Activated naive CD8-positive, alpha-beta T cell (primary cell): ENCODE data around the gene MKRN2.
"Not testable (repeated sequence)": the region's sequence is repeated elsewhere in the genome, so short reads cannot be mapped to it uniquely, and the experiment has no call there.

Experiments used
- H3K27ac Mint-ChIP-seq: one replicate; pipeline ENCODE4 v1.8.0; 2021; ENCODE audit warnings: mixed read lengths
- H3K27me3 Mint-ChIP-seq: one replicate; pipeline ENCODE4 v1.8.0; 2021; ENCODE audit warnings: mixed read lengths
- H3K36me3 Mint-ChIP-seq: one replicate; pipeline ENCODE4 v1.8.0; 2021; ENCODE audit warnings: mixed read lengths
- H3K4me1 Mint-ChIP-seq: one replicate; pipeline ENCODE4 v1.8.0; 2021; ENCODE audit warnings: low read depth, mixed read lengths
- H3K4me3 Mint-ChIP-seq: one replicate; pipeline ENCODE4 v1.8.0; 2021; ENCODE audit warnings: mild to moderate bottlenecking, mixed read lengths
- H3K9me3 Mint-ChIP-seq: one replicate; pipeline ENCODE4 v1.8.0; 2021; ENCODE audit warnings: low read depth, mixed read lengths

MKRN2 gene

GRCh38 chr3:12620729-12621128 is 63.8 kb downstream of the MKRN2 start:
- peak overlapping the region; percentile 9 for H3K27ac Mint-ChIP-seq
- H3K36me3 Mint-ChIP-seq: peaks cover 4% of the 10 kb centered on the region
- H3K9me3 Mint-ChIP-seq: no peaks in the 10 kb centered on the region
- H3K4me3 Mint-ChIP-seq: no peak overlapping the region
- peaks cover 50% of the 10 kb centered on the region for H3K4me1 Mint-ChIP-seq
- H3K27me3 Mint-ChIP-seq: no peaks in the 10 kb centered on the region

- no peaks in the 10 kb centered on the region for H3K9me3 Mint-ChIP-seq
- H3K27ac Mint-ChIP-seq: peak overlapping the region; percentile 24
- peaks cover 54% of the 10 kb centered on the region for H3K4me1 Mint-ChIP-seq
- no peaks in the 10 kb centered on the region for H3K27me3 Mint-ChIP-seq
- no peak overlapping the region for H3K4me3 Mint-ChIP-seq
- peaks cover 2% of the 10 kb centered on the region for H3K36me3 Mint-ChIP-seq
Observed at GRCh38 chr3:12622335-12622734, 65.4 kb downstream of the MKRN2 start.

DNA sequence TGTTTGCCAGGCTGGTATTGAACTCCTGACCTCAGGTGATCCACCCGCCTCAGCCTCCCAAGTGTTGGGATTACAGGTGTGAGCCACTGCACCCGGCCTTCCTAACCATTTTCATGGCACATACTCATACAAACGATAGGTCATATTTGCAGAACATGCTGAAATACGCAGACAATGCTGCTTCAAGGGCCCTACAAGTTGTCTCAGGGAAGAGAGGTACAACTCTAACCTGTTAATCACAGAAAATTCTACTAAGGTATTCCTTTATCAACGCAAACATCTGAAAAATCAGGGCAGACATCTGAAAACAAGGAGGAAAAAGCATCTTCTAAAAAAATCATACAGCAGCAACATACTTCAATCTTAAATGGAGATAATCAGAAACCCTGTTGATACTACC is 67.2 kb downstream of the MKRN2 start:
- Mint-ChIP-seq H3K4me3 (no peak overlapping the region), H3K4me1 (peaks cover 61% of the 10 kb centered on the region), H3K27me3 (no peaks in the 10 kb centered on the region), H3K36me3 (peaks cover 2% of the 10 kb centered on the region), H3K9me3 (no peaks in the 10 kb centered on the region), H3K27ac (peak overlapping the region; percentile 37)

- H3K9me3 Mint-ChIP-seq, H3K27me3 Mint-ChIP-seq, H3K36me3 Mint-ChIP-seq, H3K4me3 Mint-ChIP-seq, H3K27ac Mint-ChIP-seq: not testable (repeated sequence)
- peaks cover 66% of the 10 kb centered on the region for H3K4me1 Mint-ChIP-seq
Observed at GRCh38 chr3:12624964-12625363, 68.1 kb downstream of the MKRN2 start.

DNA sequence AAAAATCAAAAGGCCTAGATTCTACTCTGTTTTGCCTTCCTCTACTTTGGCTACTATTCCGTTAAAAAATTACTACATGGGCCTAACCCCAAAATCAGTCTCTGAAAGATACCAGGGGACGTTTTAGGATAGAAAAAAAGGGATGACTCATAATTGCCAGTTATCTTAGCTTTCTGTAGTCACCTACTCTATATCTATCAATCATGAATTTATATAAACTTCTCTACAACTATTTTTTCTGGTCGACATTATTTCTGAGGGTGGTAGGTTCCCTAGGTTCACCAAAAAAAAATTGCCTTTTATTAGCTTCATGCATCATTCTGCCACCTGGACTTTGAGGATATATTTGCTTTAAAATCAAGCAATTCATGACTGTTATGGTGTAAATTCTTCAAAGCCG is 70.5 kb downstream of the MKRN2 start:
- Mint-ChIP-seq H3K4me1 (peaks cover 62% of the 10 kb centered on the region), H3K4me3 (peak overlapping the region; percentile 18), H3K9me3 (no peaks in the 10 kb centered on the region), H3K27ac (no peak overlapping the region), H3K36me3 (peaks cover 4% of the 10 kb centered on the region), H3K27me3 (no peaks in the 10 kb centered on the region)

DNA sequence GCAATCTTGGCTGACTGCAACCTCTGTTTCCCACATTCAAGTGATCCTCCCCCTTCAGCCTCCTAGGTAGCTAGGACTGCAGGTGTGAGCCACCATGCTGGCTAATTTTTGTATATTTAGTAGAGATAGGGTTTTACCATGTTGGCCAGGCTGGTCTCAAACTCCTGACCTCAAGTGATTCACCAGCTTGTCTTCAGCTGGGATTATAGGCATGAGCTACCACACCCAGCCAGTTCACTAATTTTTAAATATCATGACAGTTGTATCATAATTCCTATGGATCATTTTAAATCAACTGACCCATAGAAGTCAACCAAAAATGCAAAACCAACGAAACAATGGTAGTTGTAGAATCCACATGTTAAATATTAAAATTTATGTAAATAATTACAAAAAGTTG is 71.9 kb downstream of the MKRN2 start:
- Mint-ChIP-seq H3K27me3 (no peaks in the 10 kb centered on the region), H3K27ac (no peak overlapping the region), H3K4me3 (no peak overlapping the region), H3K4me1 (peaks cover 64% of the 10 kb centered on the region), H3K9me3 (no peaks in the 10 kb centered on the region), H3K36me3 (peaks cover 5% of the 10 kb centered on the region)

DNA sequence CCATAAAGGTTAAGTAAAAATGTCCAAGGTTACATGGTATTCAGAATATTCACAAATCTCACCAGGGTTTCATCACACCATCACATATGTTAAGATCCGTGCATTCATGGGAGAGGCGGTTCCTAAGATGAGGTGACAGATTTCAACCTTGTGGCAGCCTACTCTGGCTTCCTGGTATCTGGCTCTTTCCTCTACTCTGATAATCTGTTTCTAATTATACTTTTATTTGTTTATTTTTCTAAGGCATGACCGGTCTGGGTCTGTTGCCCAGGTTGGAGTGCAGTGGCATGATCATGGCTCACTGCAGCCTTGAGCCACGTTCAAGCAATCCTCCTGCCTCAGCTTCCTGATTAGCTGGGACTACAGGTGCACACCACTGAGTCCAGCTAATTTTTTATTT is 72.7 kb downstream of the MKRN2 start:
- no peak overlapping the region for H3K4me3 Mint-ChIP-seq
- H3K4me1 Mint-ChIP-seq: peaks cover 62% of the 10 kb centered on the region

DNA sequence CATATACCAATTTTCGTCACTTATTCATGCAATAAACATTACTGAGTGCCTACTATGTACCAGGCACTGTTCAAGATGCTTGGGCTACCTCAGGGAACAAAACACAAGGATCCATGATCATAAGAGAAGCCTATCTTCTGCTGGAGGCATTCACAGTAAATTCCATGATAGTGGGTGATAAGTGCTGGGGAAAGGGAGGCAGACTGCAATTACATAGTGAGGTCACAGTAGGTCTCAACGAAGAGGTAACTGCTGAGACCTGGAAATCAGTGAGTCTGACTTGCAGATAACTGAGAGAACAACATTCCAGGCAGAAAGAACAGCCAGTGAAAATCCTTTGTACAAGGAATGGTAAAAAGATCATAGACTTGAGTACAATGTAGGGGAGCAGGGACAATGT is 73.4 kb downstream of the MKRN2 start:
- Mint-ChIP-seq H3K4me3 (no peak overlapping the region), H3K36me3 (peaks cover 4% of the 10 kb centered on the region), H3K9me3 (no peaks in the 10 kb centered on the region), H3K27me3 (no peaks in the 10 kb centered on the region), H3K27ac (no peak overlapping the region), H3K4me1 (peaks cover 62% of the 10 kb centered on the region)

More for the DNA sequence above, 72.7 kb downstream of the MKRN2 start:
- Mint-ChIP-seq H3K27ac (peak overlapping the region; percentile 64), H3K36me3 (peaks cover 4% of the 10 kb centered on the region), H3K27me3 (no peaks in the 10 kb centered on the region), H3K9me3 (no peaks in the 10 kb centered on the region)

- H3K9me3 Mint-ChIP-seq, H3K27ac Mint-ChIP-seq, H3K27me3 Mint-ChIP-seq, H3K4me3 Mint-ChIP-seq, H3K36me3 Mint-ChIP-seq: not testable (repeated sequence)
- H3K4me1 Mint-ChIP-seq: peaks cover 57% of the 10 kb centered on the region
Observed at GRCh38 chr3:12630843-12631242, 74.0 kb downstream of the MKRN2 start.

- Mint-ChIP-seq H3K36me3 (peaks cover 4% of the 10 kb centered on the region), H3K4me1 (peaks cover 53% of the 10 kb centered on the region), H3K27me3 (no peaks in the 10 kb centered on the region), H3K27ac (no peak overlapping the region), H3K4me3 (no peak overlapping the region), H3K9me3 (no peaks in the 10 kb centered on the region)
Observed at GRCh38 chr3:12632523-12632922, 75.6 kb downstream of the MKRN2 start.

DNA sequence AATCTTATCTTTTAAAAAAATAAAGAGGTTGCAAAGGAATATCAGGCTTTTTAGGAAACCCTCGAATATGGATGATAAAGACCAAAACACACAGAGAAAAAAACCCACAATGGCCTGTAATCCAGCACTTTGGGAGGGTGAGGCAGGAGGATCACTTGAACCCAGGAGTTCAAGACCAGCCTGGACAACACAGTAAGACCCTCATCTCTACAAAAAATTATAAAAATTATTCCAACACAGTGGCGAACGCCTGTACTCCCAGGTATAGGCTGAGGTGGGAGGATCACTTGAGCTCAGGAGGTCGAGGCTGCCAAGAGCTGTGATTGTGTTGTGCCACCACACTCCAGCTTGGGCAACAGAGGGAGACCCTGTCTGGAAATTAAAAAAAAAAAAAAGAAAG is 76.2 kb downstream of the MKRN2 start:
- no peaks in the 10 kb centered on the region for H3K9me3 Mint-ChIP-seq
- no peaks in the 10 kb centered on the region for H3K27me3 Mint-ChIP-seq
- peaks cover 51% of the 10 kb centered on the region for H3K4me1 Mint-ChIP-seq
- H3K36me3 Mint-ChIP-seq: peaks cover 6% of the 10 kb centered on the region
- peak overlapping the region; percentile 10 for H3K27ac Mint-ChIP-seq
- no peak overlapping the region for H3K4me3 Mint-ChIP-seq
